Measurements from ENCODE around the gene HSD11B2. TPM values are rescaled to one million over a fixed set of nuclear protein-coding genes. Genes with fewer than 3 reads are reported as not detected.

The HSD11B2 gene
- total RNA-seq, 4 donors from 2014 or later, result 1.2 to 82.1 (median 9.7) TPM

- H3K36me3 ChIP-seq, result no peaks in the 10 kb centered on the region
- intact Hi-C loops (cut with DNase I; ENCODE audit: low total_unique reads), result no loop called here
- no peak for TF ChIP-seq CTCF (IDR thresholded peaks at IDR 0.05)
- no peak for TF ChIP-seq POLR2A (IDR thresholded peaks at IDR 0.05)
- H3K9me3 ChIP-seq, result no peaks in the 10 kb centered on the region
- H3K27me3 ChIP-seq, result no peaks in the 10 kb centered on the region
- H3K4me3 ChIP-seq, result no peak overlapping the region
- DNase-seq, result no peak
- peaks cover 6 to 11% of the 10 kb centered on the region in 2 donors for H3K4me1 ChIP-seq
- no peak overlapping the region for H3K27ac ChIP-seq
Observed at GRCh38 chr16:67437513-67437912, 6.6 kb downstream of the HSD11B2 start.

GRCh38 chr16:67438098-67438791 is 7.3 kb downstream of the HSD11B2 start:
- TF ChIP-seq POLR2A (IDR thresholded peaks at IDR 0.05), result no peak
- TF ChIP-seq CTCF (IDR thresholded peaks at IDR 0.05), result no peak
- DNase-seq, result no peak

DNA sequence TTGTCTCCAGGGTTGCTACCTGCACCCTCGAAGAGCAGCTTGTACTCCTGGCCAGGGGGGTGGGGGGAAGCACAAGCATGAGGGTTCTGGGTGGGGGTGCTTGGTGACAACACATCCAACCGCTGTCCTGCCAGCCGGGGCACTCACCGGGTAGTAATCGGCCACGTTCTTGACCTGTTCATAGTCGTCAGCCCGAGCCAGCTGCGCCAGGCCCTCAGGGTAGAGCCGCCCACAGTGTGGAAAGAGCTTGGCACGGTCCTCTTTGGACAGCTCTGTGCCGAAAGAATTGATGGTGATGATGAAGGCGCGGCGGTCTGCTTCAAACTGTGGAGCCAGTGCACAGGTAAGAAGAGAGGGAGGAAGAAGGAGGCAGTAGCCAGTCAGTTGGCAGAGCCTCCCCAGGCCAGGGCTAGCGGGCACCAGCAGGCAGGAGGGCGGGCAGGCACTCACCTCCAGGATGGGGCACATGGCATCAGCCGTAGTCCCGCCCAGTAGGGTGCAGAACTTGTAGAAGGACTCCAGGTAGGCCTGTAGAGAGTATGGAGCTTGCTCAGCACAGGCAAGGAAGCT is 8.0 kb downstream of the HSD11B2 start:
- Histone ChIP-seq H3K4me3 (no peak overlapping the region), H3K27ac (no peak overlapping the region), H3K36me3 (no peaks in the 10 kb centered on the region), H3K9me3 (no peaks in the 10 kb centered on the region), H3K27me3 (no peaks in the 10 kb centered on the region), H3K4me1 (peaks cover 16 to 20% of the 10 kb centered on the region in 2 donors)
- intact Hi-C loops (cut with DNase I; ENCODE audit: low total_unique reads), result no loop called here
- no peak for DNase-seq
- no peak for TF ChIP-seq POLR2A (IDR thresholded peaks at IDR 0.05)
- TF ChIP-seq CTCF (IDR thresholded peaks at IDR 0.05), result no peak

More at GRCh38 chr16:67438098-67438791, 7.3 kb downstream of the HSD11B2 start:
- H3K36me3 ChIP-seq, result no peaks in the 10 kb centered on the region
- H3K4me1 ChIP-seq, result peaks cover 11 to 13% of the 10 kb centered on the region in 2 donors
- intact Hi-C loops (cut with DNase I; ENCODE audit: low total_unique reads), result no loop called here
- no peak overlapping the region for H3K27ac ChIP-seq
- H3K9me3 ChIP-seq, result no peaks in the 10 kb centered on the region
- H3K27me3 ChIP-seq, result no peaks in the 10 kb centered on the region
- no peak overlapping the region for H3K4me3 ChIP-seq

DNA sequence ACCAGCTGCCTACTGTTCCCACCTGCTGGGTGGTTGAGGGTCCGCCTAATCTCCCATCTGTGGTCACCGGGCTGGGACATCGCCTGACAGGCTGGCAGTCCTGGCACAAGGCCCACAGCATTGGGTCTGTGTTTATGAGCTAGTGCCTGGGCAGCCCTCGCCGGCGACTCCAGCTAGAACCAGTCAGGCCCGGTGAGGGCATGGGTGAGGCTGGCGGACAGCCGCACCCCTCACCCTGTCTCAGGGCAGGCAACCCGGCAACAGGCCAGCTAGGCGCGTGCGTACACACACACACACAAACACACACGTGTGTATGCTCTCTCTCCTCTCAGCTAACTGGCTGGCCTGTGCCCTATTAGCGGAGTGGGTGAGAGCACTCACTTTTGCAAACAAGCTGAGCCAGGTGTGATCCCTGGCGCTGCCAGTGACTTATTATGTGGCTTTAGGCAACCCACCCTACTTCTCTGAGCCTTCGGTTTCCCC is 10.4 kb downstream of the HSD11B2 start:
- no peaks in the 10 kb centered on the region for H3K36me3 ChIP-seq
- TF ChIP-seq CTCF (IDR thresholded peaks at IDR 0.05) (no peak), POLR2A (IDR thresholded peaks at IDR 0.05) (no peak)
- H3K9me3 ChIP-seq, result no peaks in the 10 kb centered on the region
- peak in 1 of 2 donors; percentile 45 for DNase-seq
- H3K27me3 ChIP-seq, result no peaks in the 10 kb centered on the region
- H3K27ac ChIP-seq, result peak overlapping the region; percentile 78 to 81
- H3K4me3 ChIP-seq, result no peak overlapping the region
- intact Hi-C loops (cut with DNase I; ENCODE audit: low total_unique reads), result no loop called here
- peaks cover 23 to 44% of the 10 kb centered on the region in 2 donors for H3K4me1 ChIP-seq

GRCh38 chr16:67441907-67442306 is 11.0 kb downstream of the HSD11B2 start:
- H3K27ac ChIP-seq, result peak overlapping the region; percentile 78 to 81
- H3K36me3 ChIP-seq, result no peaks in the 10 kb centered on the region
- H3K4me1 ChIP-seq, result peaks cover 29 to 50% of the 10 kb centered on the region in 2 donors
- intact Hi-C loops (cut with DNase I; ENCODE audit: low total_unique reads), result no loop called here
- H3K4me3 ChIP-seq, result no peak overlapping the region
- TF ChIP-seq POLR2A (IDR thresholded peaks at IDR 0.05) (no peak), CTCF (IDR thresholded peaks at IDR 0.05) (no peak)
- H3K9me3 ChIP-seq, result no peaks in the 10 kb centered on the region
- DNase-seq, result no peak
- no peaks in the 10 kb centered on the region for H3K27me3 ChIP-seq
